HG03571 (cell line): ENCODE data around the gene CRYBA4.
A peak's percentile ranks its signal among the peaks of the same experiment; 100 is the strongest.
"Not testable (repeated sequence)": the region's sequence is repeated elsewhere in the genome, so short reads cannot be mapped to it uniquely, and the experiment has no call there.

ENCODE experiments used
- ATAC-seq: cut with Tn5 transposase; IDR thresholded peaks from one replicate; pipeline ENCODE4 v1.9.1; 2021; ENCODE audit not compliant: unreplicated experiment

Gene CRYBA4

GRCh38 chr22:26593763-26594162 lies 28.0 kb upstream of the CRYBA4 start:
- ATAC-seq: no peak

- no peak for ATAC-seq
Measured at GRCh38 chr22:26597026-26597425, 24.7 kb upstream of the CRYBA4 start.

GRCh38 chr22:26597480-26597879 lies 24.3 kb upstream of the CRYBA4 start:
- ATAC-seq: no peak

GRCh38 chr22:26599505-26599904 lies 22.3 kb upstream of the CRYBA4 start:
- no peak for ATAC-seq

- ATAC-seq: no peak
Measured at GRCh38 chr22:26601726-26602125, 20.0 kb upstream of the CRYBA4 start.

- ATAC-seq: no peak
Measured at GRCh38 chr22:26602127-26602526, 19.6 kb upstream of the CRYBA4 start.

- no peak for ATAC-seq
Measured at GRCh38 chr22:26604368-26604767, 17.4 kb upstream of the CRYBA4 start.

GRCh38 chr22:26606611-26607010 lies 15.2 kb upstream of the CRYBA4 start:
- ATAC-seq: no peak

- ATAC-seq: no peak
Measured at GRCh38 chr22:26608129-26608528, 13.6 kb upstream of the CRYBA4 start.

- no peak for ATAC-seq
Measured at GRCh38 chr22:26609287-26609686, 12.5 kb upstream of the CRYBA4 start.

GRCh38 chr22:26610072-26610958 lies 11.4 kb upstream of the CRYBA4 start:
- ATAC-seq: peak; percentile 79

- no peak for ATAC-seq
Measured at GRCh38 chr22:26610996-26611395, 10.8 kb upstream of the CRYBA4 start.

- no peak for ATAC-seq
Measured at GRCh38 chr22:26612652-26613051, 9.1 kb upstream of the CRYBA4 start.

GRCh38 chr22:26613753-26614152 lies 8.0 kb upstream of the CRYBA4 start:
- ATAC-seq: not testable (repeated sequence)

- ATAC-seq: no peak
Measured at GRCh38 chr22:26614322-26614721, 7.4 kb upstream of the CRYBA4 start.

GRCh38 chr22:26615149-26615548 lies 6.6 kb upstream of the CRYBA4 start:
- ATAC-seq: no peak

GRCh38 chr22:26615830-26616435 lies 5.8 kb upstream of the CRYBA4 start:
- no peak for ATAC-seq

- no peak for ATAC-seq
Measured at GRCh38 chr22:26616650-26617049, 5.1 kb upstream of the CRYBA4 start.

- no peak for ATAC-seq
Measured at GRCh38 chr22:26617271-26618199, 4.2 kb upstream of the CRYBA4 start, which contains the start of gene CRYBB1. TSS of gene CRYBB1 (minus strand) at chr22:26618027. CDS start at chr22:26616319, 1,708 bp downstream.

GRCh38 chr22:26618455-26618854 lies 3.3 kb upstream of the CRYBA4 start:
- ATAC-seq: no peak

GRCh38 chr22:26619510-26619909 lies 2.3 kb upstream of the CRYBA4 start:
- ATAC-seq: no peak
